Esophagus mucosa (tissue), 1 donor: ENCODE measurements around the gene OTOP2. TPM values are rescaled to one million over a fixed set of nuclear protein-coding genes. Genes with fewer than 3 reads are reported as not detected.

Source experiments
- ATAC-seq: fragments of 200-7000 bp; cut with Tn5 transposase; one replicate; pipeline ENCODE4 v1.9.1; 2020
- total RNA-seq: library from RNA; stranded (reverse); gene quantifications from one replicate; pipeline ENCODE4 v1.2.4, GENCODE V29; 2023
- donor health status: DM: yes; HTN: yes; CAD: no.

OTOP2 gene
- total RNA-seq, 1 donor from 2014 or later: 0.36 TPM

- ATAC-seq: no peak
Observed at GRCh38 chr17:74925242-74925641, 1.2 kb downstream of the OTOP2 start.

DNA sequence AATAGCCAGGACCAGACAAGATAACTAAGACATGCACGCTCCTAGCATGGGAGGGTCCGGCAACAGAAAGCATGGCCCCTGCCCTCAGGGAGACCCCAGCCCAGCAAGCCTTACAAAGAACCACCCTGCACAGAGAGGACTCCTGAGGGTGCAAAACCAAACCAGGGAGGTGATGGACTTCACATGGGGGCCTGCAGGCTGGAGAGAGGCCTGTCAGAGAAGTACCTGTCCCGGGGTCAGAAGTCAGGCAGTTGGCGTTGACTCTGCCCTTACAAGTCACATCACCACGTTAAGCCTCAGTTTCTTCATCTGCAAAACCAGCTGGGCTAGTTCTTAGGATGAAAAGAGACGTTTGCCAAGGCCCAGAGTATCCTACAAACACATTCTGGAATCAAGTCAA lies 4.7 kb downstream of the OTOP2 start:
- ATAC-seq: peak; percentile 27

DNA sequence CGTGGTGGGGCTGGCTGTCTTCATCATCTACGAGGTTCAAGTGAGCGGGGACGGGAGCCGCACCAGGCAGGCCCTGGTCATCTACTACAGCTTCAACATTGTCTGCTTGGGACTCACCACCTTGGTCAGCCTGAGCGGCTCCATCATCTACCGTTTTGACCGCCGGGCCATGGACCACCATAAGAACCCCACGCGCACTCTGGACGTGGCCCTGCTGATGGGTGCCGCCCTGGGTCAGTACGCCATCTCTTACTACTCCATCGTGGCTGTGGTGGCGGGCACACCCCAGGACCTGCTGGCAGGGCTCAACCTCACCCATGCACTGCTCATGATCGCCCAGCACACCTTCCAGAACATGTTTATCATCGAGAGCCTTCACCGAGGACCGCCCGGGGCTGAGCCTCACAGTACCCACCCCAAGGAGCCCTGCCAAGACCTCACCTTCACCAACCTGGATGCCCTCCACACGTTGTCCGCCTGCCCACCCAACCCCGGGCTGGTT lies 6.5 kb downstream of the OTOP2 start:
- ATAC-seq: no peak

GRCh38 chr17:74935048-74935447 lies 11.0 kb downstream of the OTOP2 start:
- no peak for ATAC-seq

DNA sequence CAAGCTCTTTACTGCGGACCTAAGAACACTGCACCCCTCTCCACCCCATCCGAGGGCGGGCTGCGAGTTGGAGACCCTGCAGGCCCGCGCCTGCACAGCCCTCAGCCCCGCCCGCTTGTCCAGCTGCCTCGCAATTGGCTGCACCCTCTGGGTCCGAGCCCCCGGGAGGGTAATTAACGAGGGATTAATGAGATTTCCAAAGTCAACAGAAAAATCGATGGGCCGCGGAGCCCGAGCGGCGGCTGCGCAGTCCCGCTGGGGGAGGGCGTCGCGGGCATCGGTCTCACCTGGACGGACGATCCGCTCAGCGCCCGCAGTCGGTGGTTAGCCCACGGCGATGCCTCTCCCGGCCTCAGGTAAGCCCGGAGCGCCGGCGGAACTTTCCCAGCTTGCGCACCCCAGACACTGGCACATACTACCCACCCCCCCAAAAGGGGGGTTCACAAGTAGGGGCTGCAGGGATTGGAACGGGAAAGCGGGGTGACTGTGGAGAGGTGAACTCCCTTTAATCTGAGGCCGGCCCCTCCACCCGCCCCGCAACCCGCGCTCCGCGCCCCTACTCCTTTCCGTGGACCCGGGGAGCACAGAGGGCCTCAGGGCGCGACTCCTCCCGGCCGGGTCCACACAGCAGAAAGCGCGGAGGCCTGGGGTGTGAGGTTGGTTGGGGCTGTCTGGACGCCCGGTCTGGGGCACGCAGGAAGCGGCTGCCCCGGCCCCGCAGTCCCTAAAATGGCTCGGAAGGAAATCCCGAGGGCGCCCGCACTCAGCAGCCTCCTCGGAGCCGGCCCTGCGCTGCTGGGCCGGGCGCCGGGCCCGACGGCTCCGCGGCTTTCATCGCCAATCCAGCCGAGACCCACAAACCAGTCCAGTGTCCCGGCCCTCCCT lies 11.8 kb downstream of the OTOP2 start, which contains the start of gene OTOP3:
TSS of gene OTOP3 (plus strand) at position 314 of the 885 bp plus-strand sequence. CDS start at position 338, 24 bp downstream.
- ATAC-seq: peak; percentile 5

DNA sequence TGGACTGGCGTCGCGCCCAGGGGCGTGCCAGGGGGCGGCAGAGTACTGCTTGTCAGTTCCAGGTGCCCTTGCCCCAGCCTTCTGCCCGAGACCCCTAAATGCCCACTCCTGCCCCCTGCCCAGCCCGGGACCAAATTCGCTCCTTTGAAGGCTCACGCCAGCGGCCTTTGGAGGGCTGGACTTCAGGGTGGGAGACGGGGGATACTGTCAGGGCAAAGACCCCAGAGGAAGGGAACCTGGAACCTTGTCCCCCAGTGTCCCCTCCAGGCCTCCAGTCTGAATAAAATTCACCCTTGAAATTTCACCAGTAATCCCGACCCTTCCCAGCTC lies 12.4 kb downstream of the OTOP2 start:
- ATAC-seq: peak; percentile 54

DNA sequence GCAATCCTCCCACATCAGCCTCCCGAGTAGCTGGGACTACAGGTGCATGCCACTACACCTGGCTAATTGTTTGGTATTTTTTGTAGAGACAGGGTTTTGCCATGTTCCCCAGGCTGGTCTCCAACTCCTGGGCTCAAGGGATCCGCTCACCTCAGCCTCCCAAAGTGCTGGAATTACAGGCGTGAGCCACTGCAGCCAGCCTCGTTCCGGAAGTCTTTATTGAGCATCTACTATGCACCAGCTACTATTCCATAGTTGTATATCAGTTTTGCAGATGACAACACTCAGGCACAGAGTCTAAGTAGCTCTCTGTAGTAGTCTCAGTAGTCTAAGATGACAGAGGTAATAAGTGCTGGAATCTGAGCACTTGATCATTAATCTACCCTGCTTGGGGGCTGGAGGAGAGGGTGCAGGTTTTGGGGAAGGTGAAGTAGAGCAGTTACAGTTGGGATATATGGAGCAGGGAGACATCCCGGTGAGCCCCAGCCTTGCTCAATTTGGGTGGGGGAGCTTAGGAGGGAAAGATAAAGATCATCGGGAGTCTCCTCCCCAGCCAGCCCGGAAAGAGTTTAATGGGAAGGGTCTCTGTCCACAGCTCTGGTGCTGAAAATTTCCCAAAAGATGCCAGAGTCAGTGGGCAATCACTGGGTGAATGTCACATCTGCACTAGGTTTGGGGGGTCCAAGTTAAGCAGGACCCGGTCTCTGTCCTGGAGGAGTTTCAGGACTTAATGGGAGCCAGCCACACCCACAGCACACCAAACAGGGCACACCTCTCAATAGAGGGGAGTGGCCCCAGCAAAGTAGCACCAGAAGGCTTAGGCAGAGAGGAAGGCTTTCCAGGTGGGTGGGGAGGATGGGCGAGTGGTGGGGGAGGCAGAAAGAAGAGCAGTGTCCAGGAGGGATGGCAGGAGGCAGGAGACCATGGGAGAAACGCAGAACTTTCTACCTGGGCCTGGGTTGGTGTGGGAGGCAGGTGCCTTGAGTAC lies 13.3 kb downstream of the OTOP2 start:
- peak; percentile 45 for ATAC-seq

DNA sequence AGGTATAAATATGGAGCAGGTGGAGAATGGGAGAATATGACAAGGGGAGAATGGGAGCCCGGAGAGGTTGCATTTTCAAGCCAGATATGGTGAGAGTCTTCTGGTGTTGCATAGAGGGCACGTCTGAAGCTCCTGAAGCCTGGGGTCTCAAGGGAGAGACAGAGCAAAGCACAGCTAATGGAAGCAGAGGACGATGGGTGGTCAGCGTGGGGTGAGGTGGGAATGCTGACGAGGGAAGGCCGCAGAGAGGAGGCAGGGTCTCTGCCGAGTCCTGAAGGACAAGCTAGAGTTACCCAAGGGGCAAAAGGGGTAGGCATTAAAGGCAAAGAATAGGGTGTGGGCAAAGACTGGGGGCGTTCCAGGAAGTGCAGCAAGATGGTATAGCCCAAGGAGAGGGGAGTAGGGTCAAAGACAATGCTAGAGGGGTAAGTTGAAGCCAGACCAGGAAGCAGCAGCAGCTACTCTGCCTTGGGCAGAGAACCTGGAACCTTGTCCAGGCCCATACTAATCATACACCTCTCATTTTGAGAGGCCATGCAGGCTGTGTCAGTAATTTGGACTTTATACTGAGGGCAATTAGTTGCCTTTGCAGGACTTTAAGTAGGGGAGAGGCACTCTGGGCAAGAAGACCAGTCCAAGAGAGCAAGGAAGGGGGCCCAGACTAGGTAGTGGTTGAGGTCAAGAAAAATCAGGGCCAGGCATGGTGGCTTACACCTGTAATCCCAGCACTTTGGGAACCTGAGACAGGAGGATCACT lies 14.3 kb downstream of the OTOP2 start:
- ATAC-seq: no peak

GRCh38 chr17:74939534-74939933 lies 15.5 kb downstream of the OTOP2 start:
- ATAC-seq: no peak

GRCh38 chr17:74941128-74941725 lies 17.2 kb downstream of the OTOP2 start:
- ATAC-seq: no peak

GRCh38 chr17:74943808-74944522 lies 19.9 kb downstream of the OTOP2 start:
- peak; percentile 99 for ATAC-seq

- no peak for ATAC-seq
Observed at GRCh38 chr17:74945543-74945942, 21.5 kb downstream of the OTOP2 start.

DNA sequence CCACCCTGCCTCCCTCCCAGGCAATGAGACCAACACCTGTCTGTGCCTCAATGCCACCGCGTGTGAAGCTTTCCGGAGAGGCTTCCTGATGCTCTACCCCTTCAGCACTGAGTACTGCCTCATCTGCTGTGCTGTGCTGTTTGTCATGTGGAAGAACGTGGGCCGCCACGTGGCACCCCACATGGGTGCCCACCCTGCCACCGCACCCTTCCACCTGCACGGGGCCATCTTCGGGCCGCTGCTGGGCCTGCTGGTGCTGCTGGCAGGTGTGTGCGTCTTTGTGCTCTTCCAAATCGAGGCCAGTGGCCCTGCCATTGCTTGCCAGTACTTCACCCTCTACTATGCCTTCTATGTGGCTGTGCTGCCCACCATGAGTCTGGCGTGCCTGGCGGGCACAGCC lies 22.6 kb downstream of the OTOP2 start:
- no peak for ATAC-seq

- no peak for ATAC-seq
Observed at GRCh38 chr17:74947041-74947754, 23.1 kb downstream of the OTOP2 start.

DNA sequence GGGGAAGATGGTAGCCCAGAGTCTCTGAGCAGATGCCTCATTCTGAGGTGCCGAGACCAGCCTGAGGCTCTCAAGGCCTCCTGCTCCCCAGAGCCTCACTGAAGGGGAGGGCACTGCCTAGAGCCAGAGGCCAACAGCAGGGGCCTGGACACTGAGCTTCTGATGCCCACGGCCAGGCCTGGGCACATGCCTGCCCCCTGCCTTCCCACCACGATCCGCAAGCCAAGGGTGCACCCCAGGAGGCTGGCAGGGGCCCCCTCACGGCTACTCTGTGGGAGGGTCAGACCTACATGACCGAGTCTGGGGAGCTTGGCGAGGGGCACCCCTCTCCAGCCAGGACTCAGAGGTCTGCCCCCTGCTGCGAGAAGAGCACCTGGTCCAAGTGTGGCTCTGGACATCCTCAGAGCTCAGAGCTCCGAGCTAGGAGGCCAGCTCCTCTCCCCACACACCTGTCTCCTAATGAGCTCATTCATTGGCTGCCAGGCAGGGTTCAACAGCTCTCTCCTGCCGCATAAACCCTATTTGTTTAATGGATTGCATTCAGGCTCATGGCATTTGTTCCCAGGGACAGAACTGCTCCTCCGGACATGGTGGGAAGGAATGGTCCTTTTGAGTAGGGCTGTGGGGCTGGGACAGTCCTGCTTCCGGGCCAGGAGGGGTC lies 25.5 kb downstream of the OTOP2 start:
- no peak for ATAC-seq

GRCh38 chr17:74950207-74950606 lies 26.1 kb downstream of the OTOP2 start:
- peak; percentile 82 for ATAC-seq

DNA sequence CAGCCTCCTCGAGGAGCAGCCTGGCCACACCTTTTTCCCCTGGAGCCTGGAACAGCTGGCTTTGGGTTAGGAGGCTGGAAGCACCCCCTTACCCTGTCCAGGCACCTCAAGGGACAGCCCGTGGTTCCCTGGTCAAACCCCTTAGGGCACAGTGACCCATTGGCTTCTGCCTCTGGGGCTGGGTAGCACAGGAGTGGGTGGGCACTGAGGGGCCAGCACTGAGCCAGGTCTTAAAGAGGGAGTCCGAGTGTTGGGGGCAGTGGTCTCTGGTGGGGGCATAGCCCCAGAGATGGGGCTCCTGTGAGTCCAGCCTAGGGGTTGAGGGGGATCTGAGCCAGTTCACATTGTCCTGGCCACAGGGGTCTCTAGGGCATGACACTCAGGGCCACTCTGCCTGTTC lies 27.0 kb downstream of the OTOP2 start:
- no peak for ATAC-seq

- ATAC-seq: no peak
Observed at GRCh38 chr17:74951680-74952421, 27.8 kb downstream of the OTOP2 start.

GRCh38 chr17:74952431-74953133 lies 28.5 kb downstream of the OTOP2 start:
- ATAC-seq: no peak
